NCI-H128 (cell line): Measurements from ENCODE around the gene FBN2.

Experiments used
- DNase-seq: peaks from one replicate; lab custom pipeline; 2025; ENCODE audit not compliant: unreplicated experiment; lab: John Stamatoyannopoulos, UW

Gene FBN2

DNA sequence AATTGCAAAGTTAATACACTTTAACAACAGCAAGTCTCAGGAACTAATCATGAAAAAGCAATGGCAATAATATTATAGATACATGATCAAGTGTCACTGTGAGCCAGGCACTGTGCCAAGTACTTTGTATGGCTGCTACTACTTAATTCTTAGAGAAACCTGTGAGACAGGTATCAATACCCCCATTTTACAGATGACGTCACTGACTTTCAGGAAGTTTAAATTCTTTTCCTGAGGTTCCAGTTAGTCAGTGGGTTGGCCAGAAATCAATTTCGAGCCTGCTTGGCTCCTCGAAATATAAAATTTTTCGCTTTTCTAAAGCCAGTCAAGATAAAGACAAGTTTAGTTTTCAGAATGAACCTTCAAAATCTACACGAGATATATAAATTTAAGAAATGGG, 324.2 kb downstream of the FBN2 start:
- no peak for DNase-seq

DNA sequence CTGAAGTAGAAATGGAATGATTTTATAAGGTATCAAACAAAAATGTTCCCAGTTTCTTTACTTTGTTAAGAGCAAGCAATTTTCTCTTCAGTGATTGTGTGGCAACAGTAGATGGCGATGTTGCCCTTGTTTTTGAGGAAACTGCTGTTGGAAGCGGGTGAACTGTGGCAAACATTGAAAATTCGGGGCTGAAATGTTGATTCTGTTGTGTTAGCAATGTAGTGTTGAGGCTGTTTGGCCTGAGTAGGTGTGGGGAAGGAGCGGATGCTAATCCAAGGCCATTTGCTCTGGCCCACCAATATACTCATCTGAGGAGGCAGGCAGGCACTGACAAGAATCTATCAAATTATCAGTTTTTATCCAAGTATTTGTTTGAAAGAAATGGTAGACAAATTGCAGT, 324.7 kb downstream of the FBN2 start:
- peak; percentile 2 for DNase-seq

DNA sequence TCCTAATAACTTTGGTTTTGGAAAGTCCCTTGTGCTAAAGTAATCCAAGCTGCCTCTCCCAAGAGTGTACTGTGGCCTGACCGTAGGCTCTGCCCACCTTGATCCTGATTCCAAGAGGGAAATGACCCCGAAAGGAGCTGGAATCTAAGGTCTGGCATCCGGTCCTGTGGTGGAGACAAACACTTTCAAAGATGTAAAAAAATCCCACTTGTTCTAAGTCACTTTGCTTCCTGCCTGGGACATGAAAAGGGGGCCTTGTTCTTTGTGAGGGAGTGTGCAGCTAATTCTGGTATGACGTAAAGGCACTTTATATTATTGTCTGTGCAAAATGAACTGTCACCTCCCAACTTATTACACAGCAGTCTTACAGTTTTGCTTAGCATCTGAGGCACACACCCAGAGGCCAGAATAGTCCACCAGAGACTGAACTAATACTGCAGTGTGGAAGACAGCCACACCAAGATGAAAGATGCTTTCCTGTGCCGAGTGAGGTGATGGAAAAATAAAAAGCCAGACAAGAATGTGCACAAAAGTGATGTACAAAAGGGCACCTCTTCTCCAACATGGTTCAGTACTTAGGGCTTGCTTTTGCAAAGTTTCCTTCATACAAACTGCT, 325.7 kb downstream of the FBN2 start:
- no peak for DNase-seq

DNA sequence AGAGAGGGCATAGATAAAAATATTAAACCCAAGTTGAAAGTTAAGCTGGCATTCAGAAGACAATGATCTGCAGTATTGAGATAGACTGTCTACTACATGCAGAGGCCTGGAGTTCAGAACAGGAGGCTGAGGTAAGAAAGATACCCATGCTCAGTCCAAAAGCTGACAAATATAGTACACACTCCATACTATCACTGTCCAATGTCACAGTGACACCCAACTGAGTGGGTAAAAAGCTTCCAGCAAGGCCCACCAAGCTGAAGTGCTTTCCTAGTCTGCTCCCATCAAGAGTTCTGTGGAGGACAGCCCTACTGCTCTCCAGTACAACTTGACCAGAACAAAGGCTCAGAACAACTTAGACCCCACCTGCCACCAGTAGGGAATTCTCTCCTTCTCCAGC, 329.6 kb downstream of the FBN2 start:
- DNase-seq, result no peak
